GM18951 (cell line): ENCODE measurements around the gene ARHGAP33.

Experiments
- POLR2A ChIP-seq: IDR thresholded peaks from 4 replicates; pipeline ENCODE4 v1.6.1; 2011; ENCODE audit warnings: mild to moderate bottlenecking; ENCODE audit not compliant: insufficient read length, insufficient read depth; ENCODE audit errors: extremely low read depth
- in situ Hi-C: fragments of 300-500 bp; cut with MboI; formaldehyde crosslinking; loops from one replicate; pipeline ENCODE4 v1.12.0; 2022; ENCODE audit warnings: low sequenced_read_pairs, mixed read lengths, inconsistent platforms; ENCODE audit not compliant: unreplicated experiment

ARHGAP33 gene

GRCh38 chr19:35755131-35755549 is 20.2 kb upstream of the ARHGAP33 start:
- in situ Hi-C loops = no loop called here
- no peak for TF ChIP-seq POLR2A

- TF ChIP-seq POLR2A = no peak
- in situ Hi-C loops = no loop called here
These were observed 19.6 kb upstream of the ARHGAP33 start for GRCh38 chr19:35755550-35756376.

GRCh38 chr19:35756377-35757230 is 18.8 kb upstream of the ARHGAP33 start, which contains the start of gene HSPB6:
TSS of gene HSPB6 (minus strand) at chr19:35757029. CDS start at chr19:35757008, 21 bp downstream.
- no peak for TF ChIP-seq POLR2A
- in situ Hi-C loops = no loop called here

GRCh38 chr19:35757231-35757748 is 18.1 kb upstream of the ARHGAP33 start:
- in situ Hi-C loops = no loop called here
- TF ChIP-seq POLR2A = no peak

GRCh38 chr19:35757749-35758608 is 17.4 kb upstream of the ARHGAP33 start, which contains the start of gene PROSER3:
TSS of gene PROSER3 (plus strand) at chr19:35758176. CDS start at chr19:35758216, 40 bp downstream.
- in situ Hi-C loops = no loop called here
- TF ChIP-seq POLR2A = peak; percentile 67

- TF ChIP-seq POLR2A = no peak
- in situ Hi-C loops = no loop called here
These were observed 15.7 kb upstream of the ARHGAP33 start for GRCh38 chr19:35759697-35760096.

- in situ Hi-C loops = no loop called here
- TF ChIP-seq POLR2A = no peak
These were observed 14.5 kb upstream of the ARHGAP33 start for GRCh38 chr19:35760711-35761349.

GRCh38 chr19:35764432-35765315 is 10.7 kb upstream of the ARHGAP33 start:
- TF ChIP-seq POLR2A = no peak
- in situ Hi-C loops = no loop called here

GRCh38 chr19:35766571-35767104 is 8.7 kb upstream of the ARHGAP33 start:
- TF ChIP-seq POLR2A = no peak
- in situ Hi-C loops = no loop called here

- TF ChIP-seq POLR2A = no peak
- in situ Hi-C loops = no loop called here
These were observed 7.9 kb upstream of the ARHGAP33 start for GRCh38 chr19:35767288-35768081.
